ENCODE measurements around the gene ATP6V0B. TPM values are rescaled to one million over a fixed set of nuclear protein-coding genes. Genes with fewer than 3 reads are reported as not detected.

Gene ATP6V0B
- total and polyA plus RNA-seq, 2 donors, result 44.4 to 120 TPM

GRCh38 chr1:43937179-43937865 is 37.4 kb upstream of the ATP6V0B start:
- DNase-seq (ENCODE audit: extremely low spot score), result no peak
- Histone ChIP-seq H3K27ac (ENCODE audit: low read depth) (no peak overlapping the region), H3K36me3 (ENCODE audit: insufficient read depth) (no peaks in the 10 kb centered on the region), H3K4me1 (ENCODE audit: insufficient read depth) (no peaks in the 10 kb centered on the region), H3K4me3 (ENCODE audit: low read depth, low read length) (no peak overlapping the region)
- WGBS, result 85% methylated on average over 8 of the region's 8 CpGs

GRCh38 chr1:43938383-43938782 is 36.4 kb upstream of the ATP6V0B start:
- Histone ChIP-seq H3K4me1 (ENCODE audit: insufficient read depth) (no peaks in the 10 kb centered on the region), H3K36me3 (ENCODE audit: insufficient read depth) (no peaks in the 10 kb centered on the region), H3K4me3 (ENCODE audit: low read depth, low read length) (no peak overlapping the region), H3K27ac (ENCODE audit: low read depth) (no peak overlapping the region)
- WGBS, result 82% methylated on average over 10 of the region's 10 CpGs
- DNase-seq (ENCODE audit: extremely low spot score), result no peak

- DNase-seq (ENCODE audit: extremely low spot score), result no peak
- no peaks in the 10 kb centered on the region for H3K36me3 ChIP-seq (ENCODE audit: insufficient read depth)
- H3K27ac ChIP-seq (ENCODE audit: low read depth), result no peak overlapping the region
- H3K4me3 ChIP-seq (ENCODE audit: low read depth, low read length), result no peak overlapping the region
- 77% methylated on average over 3 of the region's 3 CpGs for WGBS
- no peaks in the 10 kb centered on the region for H3K4me1 ChIP-seq (ENCODE audit: insufficient read depth)
Observed at GRCh38 chr1:43938892-43939587, 35.7 kb upstream of the ATP6V0B start.

GRCh38 chr1:43942411-43942810 is 32.3 kb upstream of the ATP6V0B start:
- Histone ChIP-seq H3K27ac (ENCODE audit: low read depth) (no peak overlapping the region), H3K4me1 (ENCODE audit: insufficient read depth) (no peaks in the 10 kb centered on the region), H3K4me3 (ENCODE audit: low read depth, low read length) (no peak overlapping the region), H3K36me3 (ENCODE audit: insufficient read depth) (no peaks in the 10 kb centered on the region)
- WGBS, result 85% methylated on average over 3 of the region's 3 CpGs
- DNase-seq (ENCODE audit: extremely low spot score), result no peak

GRCh38 chr1:43944860-43945259 is 29.9 kb upstream of the ATP6V0B start:
- Histone ChIP-seq H3K36me3 (ENCODE audit: insufficient read depth) (no peaks in the 10 kb centered on the region), H3K27ac (ENCODE audit: low read depth) (no peak overlapping the region), H3K4me1 (ENCODE audit: insufficient read depth) (peaks cover 3% of the 10 kb centered on the region), H3K4me3 (ENCODE audit: low read depth, low read length) (no peak overlapping the region)
- no peak for DNase-seq (ENCODE audit: extremely low spot score)
- 95% methylated on average over 1 of the region's 1 CpG for WGBS

GRCh38 chr1:43945674-43946235 is 29.0 kb upstream of the ATP6V0B start:
- peaks cover 3% of the 10 kb centered on the region for H3K4me1 ChIP-seq (ENCODE audit: insufficient read depth)

GRCh38 chr1:43946236-43947060 is 28.3 kb upstream of the ATP6V0B start, which contains the start of gene IPO13:
IPO13 (plus strand) TSS chr1:43946950; CDS start chr1:43947601, 651 bp downstream.
- H3K4me3 ChIP-seq (ENCODE audit: low read depth, low read length), result peak within 1 kb of the TSS; percentile 67
- under 1% methylated on average over 74 of the region's 74 CpGs for WGBS
- peaks cover 3% of the 10 kb centered on the region for H3K4me1 ChIP-seq (ENCODE audit: insufficient read depth)
- H3K27ac ChIP-seq (ENCODE audit: low read depth), result peak within 1 kb of the TSS; percentile 94
- H3K36me3 ChIP-seq (ENCODE audit: insufficient read depth), result peaks cover 2% of the 10 kb centered on the region
- DNase-seq (ENCODE audit: extremely low spot score), result peak; percentile 83

More at GRCh38 chr1:43945674-43946235, 29.0 kb upstream of the ATP6V0B start:
- no peak overlapping the region for H3K27ac ChIP-seq (ENCODE audit: low read depth)
- DNase-seq (ENCODE audit: extremely low spot score), result no peak
- 4% methylated on average over 3 of the region's 3 CpGs for WGBS
- peaks cover 2% of the 10 kb centered on the region for H3K36me3 ChIP-seq (ENCODE audit: insufficient read depth)
- H3K4me3 ChIP-seq (ENCODE audit: low read depth, low read length), result peak overlapping the region; percentile 67

- peaks cover 3% of the 10 kb centered on the region for H3K4me1 ChIP-seq (ENCODE audit: insufficient read depth)
- DNase-seq (ENCODE audit: extremely low spot score), result no peak
- WGBS, result 6% methylated on average over 27 of the region's 27 CpGs
- H3K27ac ChIP-seq (ENCODE audit: low read depth), result peak overlapping the region; percentile 94
- H3K36me3 ChIP-seq (ENCODE audit: insufficient read depth), result peaks cover 2% of the 10 kb centered on the region
- peak overlapping the region; percentile 67 for H3K4me3 ChIP-seq (ENCODE audit: low read depth, low read length)
Observed at GRCh38 chr1:43947061-43947873, 27.5 kb upstream of the ATP6V0B start.

GRCh38 chr1:43947874-43948437 is 26.8 kb upstream of the ATP6V0B start:
- DNase-seq (ENCODE audit: extremely low spot score), result no peak
- 24% methylated on average over 3 of the region's 3 CpGs for WGBS
- peaks cover 2% of the 10 kb centered on the region for H3K36me3 ChIP-seq (ENCODE audit: insufficient read depth)
- H3K4me1 ChIP-seq (ENCODE audit: insufficient read depth), result peaks cover 3% of the 10 kb centered on the region
- peak overlapping the region; percentile 67 for H3K4me3 ChIP-seq (ENCODE audit: low read depth, low read length)
- H3K27ac ChIP-seq (ENCODE audit: low read depth), result no peak overlapping the region

- peaks cover 2% of the 10 kb centered on the region for H3K36me3 ChIP-seq (ENCODE audit: insufficient read depth)
- no peak overlapping the region for H3K27ac ChIP-seq (ENCODE audit: low read depth)
- 81% methylated on average over 13 of the region's 13 CpGs for WGBS
- H3K4me1 ChIP-seq (ENCODE audit: insufficient read depth), result peaks cover 3% of the 10 kb centered on the region
- no peak for DNase-seq (ENCODE audit: extremely low spot score)
- H3K4me3 ChIP-seq (ENCODE audit: low read depth, low read length), result no peak overlapping the region
Observed at GRCh38 chr1:43949678-43950077, 25.1 kb upstream of the ATP6V0B start.

GRCh38 chr1:43951021-43951985 is 23.5 kb upstream of the ATP6V0B start:
- no peak for DNase-seq (ENCODE audit: extremely low spot score)
- Histone ChIP-seq H3K36me3 (ENCODE audit: insufficient read depth) (peaks cover 2% of the 10 kb centered on the region), H3K4me3 (ENCODE audit: low read depth, low read length) (no peak overlapping the region), H3K27ac (ENCODE audit: low read depth) (no peak overlapping the region), H3K4me1 (ENCODE audit: insufficient read depth) (peaks cover 3% of the 10 kb centered on the region)
- 90% methylated on average over 4 of the region's 4 CpGs for WGBS
